H9 (cell line): ENCODE results near the gene ARPC1A. TPM values are rescaled to one million over a fixed set of nuclear protein-coding genes. Genes with fewer than 3 reads are reported as not detected.
"Not testable (repeated sequence)": the region's sequence is repeated elsewhere in the genome, so short reads cannot be mapped to it uniquely, and the experiment has no call there.

ENCODE experiments used
- DNase-seq: peaks from one replicate; pipeline ENCODE4 v3.0.0-alpha.2; 2017
- H2AFZ ChIP-seq: one replicate; pipeline ENCODE4 v1.6.1; 2013; ENCODE audit warnings: mild to moderate bottlenecking, low read length, control low read depth, moderate library complexity
- H2AK5ac ChIP-seq: 2 replicates; pipeline ENCODE4 v1.6.1; 2013; ENCODE audit warnings: low read length, control low read depth, mixed read lengths; ENCODE audit not compliant: insufficient read length
- H2BK120ac ChIP-seq: one replicate; pipeline ENCODE4 v1.6.1; 2013; ENCODE audit warnings: low read depth, mild to moderate bottlenecking, low read length, control low read depth, inconsistent platforms; ENCODE audit not compliant: poor library complexity, severe bottlenecking
- H2BK12ac ChIP-seq: 2 replicates; pipeline ENCODE4 v1.6.1; 2013; ENCODE audit warnings: low read length, control low read depth, mixed read lengths, low read depth; ENCODE audit not compliant: insufficient read length
- H2BK15ac ChIP-seq: 2 replicates; pipeline ENCODE4 v1.6.1; 2013; ENCODE audit warnings: low read depth, low read length, control low read depth
- H2BK20ac ChIP-seq: one replicate; pipeline ENCODE4 v1.6.1; 2013; ENCODE audit warnings: low read depth, mild to moderate bottlenecking, low read length, control low read depth, inconsistent platforms; ENCODE audit not compliant: poor library complexity, severe bottlenecking
- H2BK5ac ChIP-seq: 2 replicates; pipeline ENCODE4 v1.6.1; 2013; ENCODE audit warnings: low read length, control low read depth, mixed read lengths; ENCODE audit not compliant: insufficient read length
- H3K14ac ChIP-seq: 2 replicates; pipeline ENCODE4 v1.6.1; 2013; ENCODE audit warnings: low read length, control low read depth; ENCODE audit not compliant: insufficient read depth
- H3K18ac ChIP-seq: 2 replicates; pipeline ENCODE4 v1.6.1; 2013; ENCODE audit warnings: low read depth, mild to moderate bottlenecking, mixed read lengths, low read length, control low read depth; ENCODE audit not compliant: insufficient read length
- H3K23ac ChIP-seq: 2 replicates; pipeline ENCODE4 v1.6.1; 2013; ENCODE audit warnings: low read length, control low read depth, mixed read lengths, low read depth; ENCODE audit not compliant: insufficient read length
- H3K23me2 ChIP-seq: 2 replicates; pipeline ENCODE4 v1.6.1; 2013; ENCODE audit warnings: low read depth, mild to moderate bottlenecking, mixed read lengths, low read length, control low read depth; ENCODE audit not compliant: insufficient read length, poor library complexity, severe bottlenecking
- H3K27ac ChIP-seq: 2 replicates; pipeline ENCODE4 v1.5.1; 2013; ENCODE audit warnings: low read length, control low read depth, mixed read lengths, low read depth; ENCODE audit not compliant: insufficient read length
- H3K27me3 ChIP-seq: 2 replicates; pipeline ENCODE4 v1.6.1; 2013; ENCODE audit warnings: low read length, control low read depth, inconsistent platforms; ENCODE audit not compliant: insufficient read depth
- H3K4ac ChIP-seq: 2 replicates; pipeline ENCODE4 v1.6.1; 2013; ENCODE audit warnings: low read depth, mild to moderate bottlenecking, control low read depth, inconsistent platforms, low read length, moderate library complexity
- H3K4me1 ChIP-seq: 2 replicates; pipeline ENCODE4 v1.6.1; 2013; ENCODE audit warnings: low read length, control low read depth, inconsistent platforms; ENCODE audit not compliant: insufficient read depth
- H3K4me2 ChIP-seq: 2 replicates; pipeline ENCODE4 v1.6.1; 2013; ENCODE audit warnings: low read length, control low read depth, mixed read lengths; ENCODE audit not compliant: insufficient read length, insufficient read depth
- H3K56ac ChIP-seq: 2 replicates; pipeline ENCODE4 v1.6.1; 2013; ENCODE audit warnings: low read depth, mild to moderate bottlenecking, mixed read lengths, low read length, control low read depth; ENCODE audit not compliant: insufficient read length
- H3K79me1 ChIP-seq: 2 replicates; pipeline ENCODE4 v1.6.1; 2013; ENCODE audit warnings: low read depth, mild to moderate bottlenecking, moderate library complexity, low read length, control low read depth, inconsistent platforms; ENCODE audit not compliant: insufficient read depth, poor library complexity, severe bottlenecking
- H3K79me2 ChIP-seq: 2 replicates; pipeline ENCODE4 v1.6.1; 2013; ENCODE audit warnings: low read length, control low read depth, inconsistent platforms; ENCODE audit not compliant: insufficient read depth
- H3K9ac ChIP-seq: 2 replicates; pipeline ENCODE4 v1.6.1; 2013; ENCODE audit warnings: low read length, control low read depth, mixed read lengths; ENCODE audit not compliant: insufficient read length; ENCODE audit errors: extremely low read depth
- H3K9me3 ChIP-seq: one replicate; pipeline ENCODE4 v1.6.1; 2013; ENCODE audit warnings: low read depth, low read length, inconsistent platforms; ENCODE audit not compliant: control insufficient read depth
- H3T11ph ChIP-seq: one replicate; pipeline ENCODE4 v1.6.1; 2013; ENCODE audit warnings: mild to moderate bottlenecking, low read length, control low read depth, inconsistent platforms
- H4K20me1 ChIP-seq: one replicate; pipeline ENCODE4 v1.6.1; 2013; ENCODE audit not compliant: control insufficient read depth, insufficient read length, insufficient read depth
- H4K5ac ChIP-seq: 2 replicates; pipeline ENCODE4 v1.6.1; 2013; ENCODE audit warnings: low read depth, mild to moderate bottlenecking, mixed read lengths, low read length, control low read depth; ENCODE audit not compliant: insufficient read length
- H4K8ac ChIP-seq: replicated peaks from 2 replicates; pipeline ENCODE4 v1.6.1; 2013; ENCODE audit warnings: low read length, control low read depth, mixed read lengths, low read depth; ENCODE audit not compliant: insufficient read length
- H4K91ac ChIP-seq: 2 replicates; pipeline ENCODE4 v1.6.1; 2013; ENCODE audit warnings: low read depth, mild to moderate bottlenecking, moderate library complexity, mixed read lengths, low read length, control low read depth; ENCODE audit not compliant: insufficient read length
- H3K27ac Mint-ChIP-seq, 3 experiments: 2 replicates in 2 of 3; 3 replicates in 1 of 3; pipeline ENCODE4 v1.8.0; 2020 to 2021; ENCODE audit warnings: mixed read lengths in 3 of 3, mild to moderate bottlenecking in 1 of 3, moderate library complexity in 1 of 3
- H3K27me3 Mint-ChIP-seq: 2 replicates; pipeline ENCODE4 v1.8.0; 2021; ENCODE audit warnings: low read depth, mild to moderate bottlenecking, moderate library complexity, mixed read lengths
- H3K36me3 Mint-ChIP-seq, 3 experiments: 2 replicates in 2 of 3; 3 replicates in 1 of 3; pipeline ENCODE4 v1.8.0; 2020 to 2021; ENCODE audit warnings: low read depth in 3 of 3, mixed read lengths in 3 of 3; ENCODE audit not compliant: insufficient read depth in 1 of 3
- H3K4me1 Mint-ChIP-seq, 2 experiments: 2 replicates each; pipeline ENCODE4 v1.8.0; 2020; ENCODE audit warnings: mixed read lengths in 2 of 2
- H3K4me3 Mint-ChIP-seq, 2 experiments: 2 replicates in 1 of 2; 3 replicates in 1 of 2; pipeline ENCODE4 v1.8.0; 2020 to 2021; ENCODE audit warnings: mild to moderate bottlenecking in 2 of 2, mixed read lengths in 2 of 2, moderate library complexity in 1 of 2
- H3K9me3 Mint-ChIP-seq, 2 experiments: 2 replicates in 1 of 2; 3 replicates in 1 of 2; pipeline ENCODE4 v1.8.0; 2020; ENCODE audit warnings: mild to moderate bottlenecking in 2 of 2, mixed read lengths in 2 of 2, moderate library complexity in 1 of 2
- WGBS: extraction: QIAGEN DNeasy Blood & Tissue Kit; methylation state at CpG from one replicate; pipeline ENCODE4 v1.1.7; 2013; ENCODE audit warnings: missing lambda C conversion rate, low lambda C conversion rate, mixed read lengths; ENCODE audit not compliant: insufficient read length; ENCODE audit errors: extremely low coverage; 5-methylcytosine and 5-hydroxymethylcytosine counted together
- total RNA-seq: library from RNA; stranded (reverse); gene quantifications from 2 replicates; pipeline ENCODE4 v1.2.1, GENCODE V29; 2021
- TF ChIP-seq, protein P1 (sequence below): fragments of 200-600 bp; sonication (generic); conservative IDR thresholded peaks from 3 replicates; pipeline ENCODE4 v1.8.0; 2021; ENCODE audit warnings: antibody characterized with exemption, mild to moderate bottlenecking

The ARPC1A gene
- total RNA-seq, 1 experiment from 2014 or later = 169 TPM

DNA sequence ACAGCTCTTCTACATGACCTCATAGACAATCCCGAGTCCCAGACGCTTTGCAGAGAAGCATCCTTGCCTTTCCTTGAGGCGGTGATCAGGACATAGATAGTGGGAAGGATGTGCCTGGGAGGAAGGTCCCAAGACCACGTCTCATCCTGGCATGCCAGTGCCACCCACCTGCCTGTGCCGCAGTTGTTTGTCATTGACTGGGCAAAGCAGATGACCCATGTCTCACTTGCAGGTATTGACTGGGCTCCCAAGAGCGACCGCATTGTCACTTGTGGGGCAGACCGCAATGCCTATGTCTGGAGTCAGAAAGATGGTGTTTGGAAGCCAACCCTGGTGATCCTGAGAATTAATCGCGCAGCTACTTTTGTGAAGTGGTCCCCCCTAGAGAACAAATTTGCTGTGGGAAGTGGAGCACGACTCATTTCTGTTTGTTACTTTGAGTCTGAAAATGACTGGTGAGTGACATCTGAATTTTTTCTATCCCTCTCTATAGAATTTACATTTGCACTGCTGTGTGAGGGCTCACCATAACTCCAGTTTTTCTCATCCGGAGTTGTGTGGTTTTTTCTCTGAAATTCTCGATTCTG is 18.5 kb downstream of the ARPC1A start:
- Histone ChIP-seq H3K4me1 (no peaks in the 10 kb centered on the region), H3K18ac (no peak overlapping the region), H4K8ac (no peak overlapping the region), H3K14ac (no peak overlapping the region), H2BK20ac (no peak overlapping the region), H4K5ac (no peak overlapping the region), H3K23ac (no peak overlapping the region), H2BK5ac (no peak overlapping the region), H3K79me2 (no peaks in the 10 kb centered on the region), H2BK12ac (no peak overlapping the region), H2AFZ (no peak overlapping the region), H3K23me2 (no peaks in the 10 kb centered on the region), H3T11ph (no peak overlapping the region), H3K9ac (no peak overlapping the region), H3K56ac (no peak overlapping the region), H3K27ac (no peak overlapping the region), H4K91ac (no peak overlapping the region), H4K20me1 (no peaks in the 10 kb centered on the region), H3K4ac (no peak overlapping the region), H3K79me1 (no peaks in the 10 kb centered on the region), H3K9me3 (no peaks in the 10 kb centered on the region), H3K4me2 (no peak overlapping the region), H2BK15ac (no peak overlapping the region), H2AK5ac (no peak overlapping the region), H3K27me3 (no peaks in the 10 kb centered on the region), H2BK120ac (no peak overlapping the region)
- peaks cover 14 to 60% (median 45%) of the 10 kb centered on the region in 3 experiments; a peak in 6 of 7 replicates for H3K36me3 Mint-ChIP-seq
- H3K9me3 Mint-ChIP-seq = no peaks in the 10 kb centered on the region
- TF ChIP-seq, protein P1, sequence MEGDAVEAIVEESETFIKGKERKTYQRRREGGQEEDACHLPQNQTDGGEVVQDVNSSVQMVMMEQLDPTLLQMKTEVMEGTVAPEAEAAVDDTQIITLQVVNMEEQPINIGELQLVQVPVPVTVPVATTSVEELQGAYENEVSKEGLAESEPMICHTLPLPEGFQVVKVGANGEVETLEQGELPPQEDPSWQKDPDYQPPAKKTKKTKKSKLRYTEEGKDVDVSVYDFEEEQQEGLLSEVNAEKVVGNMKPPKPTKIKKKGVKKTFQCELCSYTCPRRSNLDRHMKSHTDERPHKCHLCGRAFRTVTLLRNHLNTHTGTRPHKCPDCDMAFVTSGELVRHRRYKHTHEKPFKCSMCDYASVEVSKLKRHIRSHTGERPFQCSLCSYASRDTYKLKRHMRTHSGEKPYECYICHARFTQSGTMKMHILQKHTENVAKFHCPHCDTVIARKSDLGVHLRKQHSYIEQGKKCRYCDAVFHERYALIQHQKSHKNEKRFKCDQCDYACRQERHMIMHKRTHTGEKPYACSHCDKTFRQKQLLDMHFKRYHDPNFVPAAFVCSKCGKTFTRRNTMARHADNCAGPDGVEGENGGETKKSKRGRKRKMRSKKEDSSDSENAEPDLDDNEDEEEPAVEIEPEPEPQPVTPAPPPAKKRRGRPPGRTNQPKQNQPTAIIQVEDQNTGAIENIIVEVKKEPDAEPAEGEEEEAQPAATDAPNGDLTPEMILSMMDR = no peak
- DNase-seq = no peak
- WGBS = no CpG with 5 or more reads among the region's 13 CpGs
- H3K27me3 Mint-ChIP-seq = no peaks in the 10 kb centered on the region
- no peak overlapping the region for H3K4me3 Mint-ChIP-seq
- no peak overlapping the region for H3K27ac Mint-ChIP-seq
- H3K4me1 Mint-ChIP-seq = no peaks in the 10 kb centered on the region

DNA sequence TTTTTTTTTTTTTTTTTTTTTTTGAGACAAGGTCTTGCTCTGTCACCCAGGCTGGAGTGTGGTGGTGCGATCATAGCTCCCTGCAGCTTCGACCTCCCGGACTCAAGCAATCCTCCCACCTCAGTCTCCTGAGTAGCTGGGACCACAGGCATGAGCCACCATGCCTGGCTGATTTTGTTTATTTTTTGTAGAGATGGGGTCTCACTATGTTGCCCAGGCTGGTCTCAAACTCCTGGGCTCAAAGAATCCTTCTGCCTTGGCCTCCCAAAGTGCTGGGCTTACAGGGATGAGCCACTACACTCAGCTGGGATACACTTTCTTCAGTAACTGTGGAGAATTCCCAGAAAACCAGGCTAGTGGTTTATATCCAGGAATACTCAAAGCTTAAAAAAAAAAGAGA is 24.9 kb downstream of the ARPC1A start:
- not testable (repeated sequence) for H2BK20ac ChIP-seq, H3K18ac ChIP-seq, H4K20me1 ChIP-seq, H3K14ac ChIP-seq, H4K5ac ChIP-seq, H3K4me2 ChIP-seq, H3K23ac ChIP-seq, H2BK5ac ChIP-seq, DNase-seq, H2AFZ ChIP-seq, H2BK120ac ChIP-seq, H3K79me2 ChIP-seq, H3K4ac ChIP-seq, H3K27me3 Mint-ChIP-seq, H2BK15ac ChIP-seq, H3K79me1 ChIP-seq, H3T11ph ChIP-seq, H3K27ac ChIP-seq, H3K27ac Mint-ChIP-seq, H3K9me3 Mint-ChIP-seq, H3K4me1 Mint-ChIP-seq, H2BK12ac ChIP-seq, H2AK5ac ChIP-seq, H3K56ac ChIP-seq, H3K4me3 Mint-ChIP-seq, H3K9ac ChIP-seq, H3K9me3 ChIP-seq, H3K27me3 ChIP-seq, H3K23me2 ChIP-seq, H4K91ac ChIP-seq, H4K8ac ChIP-seq, H3K4me1 ChIP-seq
- peaks cover 16 to 54% (median 40%) of the 10 kb centered on the region in 3 experiments; a peak in 6 of 7 replicates for H3K36me3 Mint-ChIP-seq
- no CpG with 5 or more reads among the region's 3 CpGs for WGBS
